Activated CD4-positive, alpha-beta T cell treated with anti-CD3 and anti-CD28 coated beads, Interleukin-2, amount 10 ng/mL, durations not matched to agents 24 days and 14 days (primary cell): ENCODE measurements around the gene FGGY. TPM values are rescaled to one million over a fixed set of nuclear protein-coding genes. Genes with fewer than 3 reads are reported as not detected.
A peak's percentile ranks its signal among the peaks of the same experiment; 100 is the strongest.

Experiments used
- DNase-seq: peaks from one replicate; pipeline ENCODE4 v3.0.0; 2022
- H3K27ac Mint-ChIP-seq: one replicate; pipeline ENCODE4 v1.8.0; 2022; ENCODE audit warnings: mild to moderate bottlenecking, mixed read lengths
- H3K27me3 Mint-ChIP-seq: one replicate; pipeline ENCODE4 v1.8.0; 2022; ENCODE audit warnings: mixed read lengths
- H3K36me3 Mint-ChIP-seq: one replicate; pipeline ENCODE4 v1.8.0; 2022; ENCODE audit warnings: low read depth, mild to moderate bottlenecking, mixed read lengths
- H3K4me1 Mint-ChIP-seq: one replicate; pipeline ENCODE4 v1.8.0; 2021; ENCODE audit warnings: mixed read lengths
- H3K4me3 Mint-ChIP-seq: one replicate; pipeline ENCODE4 v1.8.0; 2022; ENCODE audit warnings: mild to moderate bottlenecking, moderate library complexity, mixed read lengths
- H3K9me3 Mint-ChIP-seq: one replicate; pipeline ENCODE4 v1.8.0; 2021; ENCODE audit warnings: mixed read lengths
- intact Hi-C: fragments of 100-400 bp; cut with micrococcal nuclease; formaldehyde crosslinking; loops from one replicate; pipeline ENCODE4 v1.15.1; 2023
- total RNA-seq: library from RNA; stranded (reverse); gene quantifications from 2 replicates; pipeline ENCODE4 v1.2.3, GENCODE V29; 2022

Gene FGGY
- total RNA-seq, 1 donor from 2014 or later, result 8.1 TPM

DNA sequence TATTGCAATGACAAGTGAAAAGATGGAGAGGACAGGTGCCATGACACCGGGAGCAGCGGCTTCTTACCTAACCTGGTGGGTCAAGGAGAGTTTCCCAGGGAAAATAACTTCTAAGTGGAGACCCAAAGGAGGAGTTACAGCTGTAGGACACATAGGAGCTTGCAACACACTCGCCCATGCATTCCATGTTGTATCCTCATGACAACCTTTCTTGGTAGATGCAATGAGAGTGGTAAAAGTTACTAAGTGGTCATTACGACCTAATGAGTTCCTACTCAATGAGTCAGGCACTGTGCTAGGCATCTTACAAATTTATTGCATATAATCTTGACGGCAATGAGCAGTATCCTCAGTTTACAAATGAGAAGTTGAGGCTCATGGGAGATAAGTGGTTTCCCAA, 398.4 kb downstream of the FGGY start:
- H3K36me3 Mint-ChIP-seq, result peaks cover 3% of the 10 kb centered on the region
- DNase-seq, result no peak
- peaks cover 26% of the 10 kb centered on the region for H3K4me1 Mint-ChIP-seq
- no peak overlapping the region for H3K4me3 Mint-ChIP-seq
- peaks cover 12% of the 10 kb centered on the region for H3K9me3 Mint-ChIP-seq
- no peak overlapping the region for H3K27ac Mint-ChIP-seq
- no peaks in the 10 kb centered on the region for H3K27me3 Mint-ChIP-seq
- intact Hi-C loops, result loop anchor here (5.0 to 10.0 kb wide), 3 partner anchors 200 to 793 kb away; no protein-coding TSS in a partner anchor

DNA sequence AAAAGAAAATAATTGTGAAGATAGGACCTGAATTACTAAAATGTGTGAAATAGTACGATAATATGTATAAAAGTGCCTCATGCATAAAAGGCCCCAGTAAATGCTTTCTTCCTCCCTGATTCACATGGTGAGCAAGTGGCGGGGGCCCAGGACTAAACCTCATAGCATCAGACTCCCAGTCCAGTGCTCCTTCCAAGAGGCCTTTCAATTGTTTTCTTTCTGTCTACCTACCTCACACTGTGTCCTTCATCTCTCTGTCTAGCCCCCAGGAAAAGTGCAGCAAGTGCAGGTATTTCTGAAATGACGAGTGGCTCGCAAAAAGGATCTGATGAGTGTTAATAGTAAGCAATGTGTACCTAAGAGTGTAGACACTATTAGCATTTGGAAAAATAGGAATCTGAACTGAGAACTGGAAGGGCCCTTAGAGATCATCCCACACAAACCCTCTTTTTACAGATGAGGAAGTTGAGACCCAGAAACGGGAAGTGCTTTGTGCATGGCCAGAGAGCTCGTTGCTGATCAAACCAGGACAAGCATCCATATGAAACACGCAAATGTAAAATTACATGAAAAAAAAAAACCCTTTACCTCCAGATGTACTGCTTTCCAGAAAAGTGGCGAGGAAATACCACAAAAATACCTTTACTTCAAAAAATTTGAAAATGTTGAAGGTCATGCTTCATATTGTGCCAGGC, 399.7 kb downstream of the FGGY start:
- peaks cover 26% of the 10 kb centered on the region for H3K4me1 Mint-ChIP-seq
- H3K27ac Mint-ChIP-seq, result peak overlapping the region; percentile 89
- peak overlapping the region; percentile 84 for H3K4me3 Mint-ChIP-seq
- no peak for DNase-seq
- intact Hi-C loops, result loop anchor here (2.0 to 10.0 kb wide), 4 partner anchors 202 to 794 kb away; no protein-coding TSS in a partner anchor
- peaks cover 3% of the 10 kb centered on the region for H3K36me3 Mint-ChIP-seq
- H3K9me3 Mint-ChIP-seq, result peaks cover 12% of the 10 kb centered on the region
- H3K27me3 Mint-ChIP-seq, result no peaks in the 10 kb centered on the region

DNA sequence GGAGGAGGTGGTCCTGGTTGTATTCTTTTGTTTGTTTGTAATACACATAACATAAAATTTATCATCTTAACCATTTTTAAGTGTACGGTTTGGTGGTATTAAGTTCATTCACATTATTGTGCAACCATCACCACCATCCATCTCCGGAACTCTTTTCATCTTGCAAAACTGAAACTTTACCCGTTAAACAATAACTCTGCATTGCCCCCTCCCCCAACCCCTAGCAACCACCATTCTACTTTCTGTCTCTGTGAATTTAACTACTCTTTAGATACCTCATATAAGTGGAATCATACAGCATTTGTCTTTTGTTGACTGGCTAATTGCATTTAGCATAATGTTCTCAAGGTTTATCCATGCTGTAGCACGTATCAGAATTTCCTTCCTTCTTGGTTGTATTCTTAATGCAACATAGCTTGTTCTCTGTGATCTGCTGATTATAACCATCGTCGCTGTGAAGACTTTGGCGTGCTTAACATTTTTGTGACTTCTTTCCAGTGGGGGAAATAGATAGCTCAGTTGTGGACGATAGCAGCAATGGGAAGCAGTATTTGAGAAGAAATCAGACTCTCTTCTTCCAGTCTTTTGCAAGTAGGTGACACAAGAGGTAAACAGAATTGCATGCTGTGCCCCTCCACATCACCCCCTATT, 400.4 kb downstream of the FGGY start:
- H3K36me3 Mint-ChIP-seq, result peaks cover 3% of the 10 kb centered on the region
- peak; percentile 86 for DNase-seq
- peak overlapping the region; percentile 89 for H3K27ac Mint-ChIP-seq
- H3K4me3 Mint-ChIP-seq, result peak overlapping the region; percentile 84
- intact Hi-C loops, result loop anchor here (2.0 to 10.0 kb wide), 4 partner anchors 202 to 795 kb away; no protein-coding TSS in a partner anchor
- peaks cover 12% of the 10 kb centered on the region for H3K9me3 Mint-ChIP-seq
- peaks cover under 1% of the 10 kb centered on the region for H3K27me3 Mint-ChIP-seq
- peaks cover 26% of the 10 kb centered on the region for H3K4me1 Mint-ChIP-seq

DNA sequence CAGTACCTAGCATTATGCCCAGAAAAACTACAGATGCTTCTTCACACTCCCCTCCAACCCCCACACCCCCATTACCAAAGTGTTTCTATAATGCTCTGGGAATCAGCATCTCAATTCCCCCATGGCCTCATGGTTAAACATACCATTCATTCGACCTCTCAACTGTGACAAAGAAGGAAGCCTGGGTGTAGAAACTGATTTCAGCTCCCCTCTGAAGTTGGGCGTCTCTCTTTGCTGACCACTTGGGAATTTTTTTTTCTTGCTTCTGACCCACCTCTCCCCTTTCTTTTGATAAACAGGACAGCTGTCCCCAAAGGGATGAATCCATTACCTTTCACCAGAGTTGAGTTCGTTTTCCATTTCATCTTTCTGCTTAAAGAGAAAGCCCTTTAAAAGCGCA, 401.5 kb downstream of the FGGY start:
- H3K27me3 Mint-ChIP-seq, result peaks cover 2% of the 10 kb centered on the region
- peaks cover 26% of the 10 kb centered on the region for H3K4me1 Mint-ChIP-seq
- peaks cover 9% of the 10 kb centered on the region for H3K9me3 Mint-ChIP-seq
- intact Hi-C loops, result loop anchor here (2.0 to 10.0 kb wide), 6 partner anchors 204 to 1182 kb away; partner anchors contain the start of genes FGGY and JUN
- H3K4me3 Mint-ChIP-seq, result no peak overlapping the region
- peak overlapping the region; percentile 30 for H3K27ac Mint-ChIP-seq
- DNase-seq, result no peak
- H3K36me3 Mint-ChIP-seq, result peaks cover 3% of the 10 kb centered on the region

DNA sequence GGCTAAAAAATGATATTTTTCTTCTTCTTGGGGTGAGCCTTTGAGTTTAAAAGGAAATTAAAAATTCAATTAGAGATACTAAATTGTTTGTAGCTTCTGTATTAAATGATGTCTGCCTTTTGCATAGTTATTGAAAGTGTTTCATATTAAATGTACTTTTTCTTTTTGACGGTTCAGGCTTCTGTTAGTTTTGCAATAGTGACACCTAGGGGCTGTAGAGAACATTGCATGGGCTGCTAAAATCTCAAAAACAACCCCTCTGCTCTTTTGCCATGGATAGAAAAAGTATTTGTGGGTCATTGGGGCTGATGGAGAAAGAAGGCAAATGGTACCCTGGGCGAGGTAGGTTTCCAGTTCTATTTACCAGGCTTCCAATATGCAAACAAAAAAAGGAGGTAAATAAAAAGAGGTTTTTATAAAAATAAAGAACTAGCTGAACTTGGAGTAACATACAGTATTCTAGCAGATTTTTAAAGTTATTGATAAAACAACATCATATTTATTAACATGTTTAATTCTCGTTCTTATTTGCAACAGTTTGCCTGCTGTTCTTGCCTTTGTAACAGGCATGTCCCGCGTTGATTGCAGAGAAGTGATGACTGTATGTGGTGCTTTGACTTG, 402.4 kb downstream of the FGGY start:
- DNase-seq, result peak; percentile 80
- H3K4me1 Mint-ChIP-seq, result peaks cover 26% of the 10 kb centered on the region
- peaks cover 8% of the 10 kb centered on the region for H3K9me3 Mint-ChIP-seq
- intact Hi-C loops, result loop anchor here (1.0 to 10.0 kb wide), 7 partner anchors 205 to 1183 kb away; partner anchors contain the start of genes FGGY and JUN
- no peak overlapping the region for H3K27ac Mint-ChIP-seq
- H3K4me3 Mint-ChIP-seq, result no peak overlapping the region
- H3K27me3 Mint-ChIP-seq, result peaks cover 2% of the 10 kb centered on the region
- H3K36me3 Mint-ChIP-seq, result peaks cover 3% of the 10 kb centered on the region

DNA sequence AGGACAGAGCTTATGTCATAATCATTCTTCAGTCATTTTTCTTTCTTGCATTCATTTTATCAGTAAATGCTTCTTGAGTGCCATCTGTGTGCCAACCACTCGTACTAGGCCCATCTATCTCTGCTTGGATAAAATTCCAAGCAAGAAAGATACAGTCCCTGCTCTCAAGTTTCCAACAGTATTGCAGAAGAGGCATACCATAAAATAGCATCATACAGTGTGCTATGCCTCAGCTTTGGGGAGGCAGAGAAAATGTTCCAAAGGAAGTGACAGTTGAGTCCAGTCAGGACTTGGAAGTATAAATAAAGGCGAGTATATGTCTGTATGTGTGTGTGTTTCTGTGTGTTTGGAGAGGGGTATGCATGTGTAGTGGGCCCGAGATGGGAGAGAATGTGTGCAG, 404.5 kb downstream of the FGGY start:
- peak; percentile 23 for DNase-seq
- no peak overlapping the region for H3K4me3 Mint-ChIP-seq
- intact Hi-C loops, result no loop called here
- peaks cover 2% of the 10 kb centered on the region for H3K36me3 Mint-ChIP-seq
- H3K27me3 Mint-ChIP-seq, result peaks cover 2% of the 10 kb centered on the region
- no peak overlapping the region for H3K27ac Mint-ChIP-seq
- no peaks in the 10 kb centered on the region for H3K9me3 Mint-ChIP-seq
- H3K4me1 Mint-ChIP-seq, result peaks cover 31% of the 10 kb centered on the region

DNA sequence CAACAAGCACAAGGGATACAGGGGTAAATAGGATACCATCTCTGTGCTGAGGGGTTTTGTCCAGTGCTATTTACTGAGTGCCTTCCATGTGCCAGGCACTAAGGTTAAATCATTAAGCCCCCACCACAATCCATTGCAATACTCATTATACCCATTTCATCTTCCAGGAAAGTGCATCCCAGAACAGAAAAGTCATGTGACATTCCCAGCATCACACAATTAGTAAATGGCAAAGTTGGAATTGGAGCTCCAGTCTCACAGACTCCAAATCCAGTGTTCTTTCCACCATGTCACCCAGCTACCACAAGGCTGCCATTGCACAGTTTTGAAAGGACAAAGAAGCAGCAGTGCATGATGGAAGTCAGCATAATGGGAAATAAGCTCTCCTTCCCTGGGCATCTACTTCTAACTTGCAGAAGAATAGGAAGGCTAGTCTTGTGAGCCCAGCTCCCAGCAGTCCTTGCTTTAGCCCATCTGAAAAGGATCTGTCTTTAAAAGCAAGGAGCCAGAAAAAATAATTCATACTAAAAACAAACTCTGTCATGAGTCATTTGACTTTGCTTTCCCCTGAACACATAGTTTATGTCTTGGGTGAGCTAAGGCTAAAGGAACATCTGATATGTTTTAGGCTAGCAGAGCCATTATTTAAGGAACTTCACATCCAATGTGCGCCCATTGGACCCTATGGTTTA, 406.5 kb downstream of the FGGY start:
- no peak overlapping the region for H3K4me3 Mint-ChIP-seq
- intact Hi-C loops, result no loop called here
- H3K27ac Mint-ChIP-seq, result no peak overlapping the region
- peak; percentile 37 for DNase-seq
- H3K27me3 Mint-ChIP-seq, result peaks cover 2% of the 10 kb centered on the region
- peaks cover 12% of the 10 kb centered on the region for H3K4me1 Mint-ChIP-seq
- no peaks in the 10 kb centered on the region for H3K36me3 Mint-ChIP-seq
- peaks cover 3% of the 10 kb centered on the region for H3K9me3 Mint-ChIP-seq

DNA sequence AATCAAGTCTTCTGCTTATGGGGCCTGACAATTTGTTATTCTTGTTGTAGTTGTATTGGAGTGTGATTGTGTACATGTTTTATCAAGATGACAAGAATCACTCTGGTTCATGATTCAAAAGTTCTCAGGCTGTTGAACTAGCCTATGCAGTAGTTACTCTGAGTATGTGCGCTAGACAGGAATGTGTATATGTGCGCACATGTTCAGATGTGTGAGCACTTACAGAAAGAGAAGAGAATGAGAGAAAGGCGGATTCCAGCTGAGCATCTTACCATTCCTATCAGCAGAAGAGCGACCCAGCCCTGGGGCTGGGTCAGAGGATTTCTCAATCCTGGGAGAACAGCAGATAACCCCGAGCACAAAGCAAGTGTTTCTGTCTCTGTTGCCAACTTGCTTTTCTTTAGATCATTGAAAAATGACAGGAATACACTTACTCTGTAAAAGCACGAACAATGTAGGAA, 407.1 kb downstream of the FGGY start:
- peak; percentile 32 for DNase-seq
- intact Hi-C loops, result no loop called here
- Mint-ChIP-seq H3K27ac (no peak overlapping the region), H3K4me3 (no peak overlapping the region), H3K27me3 (peaks cover 2% of the 10 kb centered on the region), H3K36me3 (no peaks in the 10 kb centered on the region), H3K4me1 (peaks cover 9% of the 10 kb centered on the region), H3K9me3 (peaks cover 4% of the 10 kb centered on the region)

DNA sequence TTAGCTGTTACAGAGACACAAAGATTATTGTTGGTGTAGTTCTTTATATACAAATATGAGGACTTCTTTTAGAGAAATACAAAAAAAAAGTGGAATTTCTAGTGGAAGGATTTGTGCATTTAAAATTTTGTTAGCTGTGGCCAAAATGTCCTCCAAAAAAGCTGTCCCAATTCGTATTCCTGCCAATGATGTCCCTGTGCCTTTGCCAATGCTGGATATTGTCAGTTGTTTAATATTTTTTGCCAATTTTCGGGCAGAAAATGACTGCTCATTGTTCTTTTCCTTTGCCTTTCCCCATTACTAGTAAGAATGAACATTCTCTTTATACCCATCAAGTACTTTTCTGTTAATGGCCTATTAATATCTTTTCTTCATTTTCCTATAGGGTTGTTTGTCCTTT, 407.8 kb downstream of the FGGY start:
- no peaks in the 10 kb centered on the region for H3K36me3 Mint-ChIP-seq
- intact Hi-C loops, result no loop called here
- H3K4me1 Mint-ChIP-seq, result peaks cover 5% of the 10 kb centered on the region
- H3K27me3 Mint-ChIP-seq, result peaks cover 2% of the 10 kb centered on the region
- no peak overlapping the region for H3K27ac Mint-ChIP-seq
- H3K4me3 Mint-ChIP-seq, result no peak overlapping the region
- peaks cover 4% of the 10 kb centered on the region for H3K9me3 Mint-ChIP-seq
- peak; percentile 18 for DNase-seq

DNA sequence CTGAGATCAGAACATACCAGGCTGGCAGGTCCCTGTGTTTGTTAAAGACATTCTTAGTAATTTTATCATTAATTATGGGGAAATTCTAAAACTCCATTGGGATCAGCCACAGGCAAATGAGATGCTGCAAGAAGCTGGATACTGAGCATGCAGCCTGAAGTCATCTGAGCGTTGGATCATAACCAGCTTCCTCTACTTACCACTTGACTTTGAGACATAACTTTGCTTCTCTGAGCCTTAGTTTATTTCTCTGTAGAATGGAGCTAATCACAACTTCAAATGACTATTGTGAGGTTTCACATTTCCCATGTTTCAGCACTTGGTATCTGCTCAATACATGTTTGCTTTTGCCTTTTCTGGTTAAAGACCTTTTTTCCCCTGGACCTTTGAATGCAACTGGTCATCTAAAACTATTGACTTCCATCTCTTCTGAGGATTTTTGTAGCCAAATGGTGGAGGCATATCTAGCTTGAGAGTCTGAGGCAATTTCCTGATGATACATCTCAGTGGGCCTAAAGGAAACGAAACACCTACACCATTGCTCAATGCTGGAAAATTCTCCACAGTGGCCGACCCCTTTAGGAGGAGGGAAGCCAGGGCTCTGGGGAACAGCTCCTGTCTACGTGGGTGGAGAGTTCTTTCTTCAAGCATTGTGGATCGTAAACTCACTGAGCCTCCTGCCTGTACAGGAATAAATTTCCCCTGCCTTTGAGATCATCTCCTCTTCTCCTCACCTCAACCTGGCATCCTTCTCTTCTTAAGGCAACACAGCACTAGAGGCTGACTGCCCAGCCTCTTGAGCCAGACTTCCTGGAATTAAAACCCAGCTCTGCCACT, 408.8 kb downstream of the FGGY start:
- Mint-ChIP-seq H3K9me3 (peaks cover 12% of the 10 kb centered on the region), H3K4me3 (no peak overlapping the region), H3K27ac (no peak overlapping the region), H3K4me1 (peaks cover 5% of the 10 kb centered on the region), H3K36me3 (no peaks in the 10 kb centered on the region), H3K27me3 (peaks cover 2% of the 10 kb centered on the region)
- intact Hi-C loops, result no loop called here
- DNase-seq, result peak; percentile 40

DNA sequence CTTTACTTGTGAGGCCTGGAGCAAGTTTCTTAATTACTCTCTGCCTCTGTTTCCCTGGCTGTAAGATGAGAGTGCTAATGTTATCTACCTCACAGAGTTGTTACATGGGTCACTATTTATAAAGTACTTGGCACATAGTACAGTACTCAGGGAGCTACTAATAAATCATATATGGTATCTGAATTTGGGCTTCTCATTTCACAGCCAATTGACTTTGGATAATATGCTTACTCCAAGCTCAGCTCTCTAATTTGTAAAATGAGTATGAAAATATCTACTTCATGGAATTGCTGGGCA, 409.4 kb downstream of the FGGY start:
- peak; percentile 4 for DNase-seq
- Mint-ChIP-seq H3K27me3 (peaks cover 2% of the 10 kb centered on the region), H3K4me1 (peaks cover 5% of the 10 kb centered on the region), H3K4me3 (no peak overlapping the region), H3K36me3 (no peaks in the 10 kb centered on the region), H3K27ac (no peak overlapping the region), H3K9me3 (peaks cover 17% of the 10 kb centered on the region)
- intact Hi-C loops, result no loop called here

DNA sequence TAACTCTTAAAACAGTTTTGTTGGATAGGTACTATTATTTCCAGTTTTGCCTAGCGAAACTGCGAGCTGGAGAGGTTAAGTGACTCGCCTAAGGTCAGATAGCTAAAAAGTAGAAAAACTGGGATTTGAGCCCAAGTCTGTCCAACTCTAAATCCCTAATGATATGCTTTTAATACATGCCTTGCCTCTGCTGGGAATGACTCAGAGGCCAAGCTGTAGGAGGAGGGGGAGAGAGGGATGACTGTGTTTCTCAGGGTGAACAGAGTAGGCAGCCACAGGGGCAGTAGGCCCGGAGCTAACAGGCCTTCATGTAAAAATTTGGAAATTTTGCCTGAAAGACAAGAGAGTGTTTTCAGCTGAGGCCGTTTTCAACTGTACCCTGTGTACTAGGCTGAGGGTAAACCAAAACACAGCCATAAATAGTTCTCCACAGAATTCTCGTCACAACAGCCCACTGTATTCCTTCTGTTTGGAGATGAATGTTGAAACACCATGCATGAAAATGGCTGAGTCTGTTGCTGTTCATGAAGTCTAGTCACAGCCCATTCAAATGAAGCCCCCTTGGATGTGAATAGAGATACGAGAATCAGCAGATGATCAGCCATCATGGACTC, 410.4 kb downstream of the FGGY start:
- intact Hi-C loops, result no loop called here
- DNase-seq, result peak; percentile 27
- Mint-ChIP-seq H3K4me3 (no peak overlapping the region), H3K4me1 (peaks cover 5% of the 10 kb centered on the region), H3K36me3 (no peaks in the 10 kb centered on the region), H3K27me3 (peaks cover 1% of the 10 kb centered on the region), H3K9me3 (peaks cover 17% of the 10 kb centered on the region), H3K27ac (no peak overlapping the region)

DNA sequence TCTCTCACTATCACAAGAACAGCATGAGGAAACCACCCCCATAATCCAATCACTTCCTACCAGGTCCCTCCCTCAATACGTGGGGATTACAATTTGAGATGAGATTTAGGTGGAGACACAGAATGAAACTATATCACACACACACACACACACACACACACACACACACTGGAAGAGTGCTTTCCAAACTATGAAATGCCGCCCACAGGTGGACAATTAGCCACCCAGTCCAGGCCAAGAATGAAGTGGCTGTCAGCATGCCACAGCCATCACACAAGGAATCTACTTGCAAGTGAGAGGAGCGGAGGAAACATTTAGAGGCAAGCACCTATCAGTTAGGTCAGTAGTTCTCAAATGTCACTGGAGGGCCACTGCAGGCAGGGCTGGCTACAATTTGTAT, 412.4 kb downstream of the FGGY start:
- no peak overlapping the region for H3K4me3 Mint-ChIP-seq
- no peaks in the 10 kb centered on the region for H3K36me3 Mint-ChIP-seq
- H3K27me3 Mint-ChIP-seq, result no peaks in the 10 kb centered on the region
- peak; percentile 30 for DNase-seq
- H3K9me3 Mint-ChIP-seq, result peaks cover 17% of the 10 kb centered on the region
- no peak overlapping the region for H3K27ac Mint-ChIP-seq
- intact Hi-C loops, result no loop called here
- H3K4me1 Mint-ChIP-seq, result peaks cover 5% of the 10 kb centered on the region
